H9 (cell line): ENCODE data around the gene RPLP1. TPM values are rescaled to one million over a fixed set of nuclear protein-coding genes. Genes with fewer than 3 reads are reported as not detected.

Experiments used
- DNase-seq: peaks from one replicate; pipeline ENCODE4 v3.0.0-alpha.2; 2017
- H2AFZ ChIP-seq: one replicate; pipeline ENCODE4 v1.6.1; 2013; ENCODE audit warnings: mild to moderate bottlenecking, low read length, control low read depth, moderate library complexity
- H2AK5ac ChIP-seq: 2 replicates; pipeline ENCODE4 v1.6.1; 2013; ENCODE audit warnings: low read length, control low read depth, mixed read lengths; ENCODE audit not compliant: insufficient read length
- H2BK120ac ChIP-seq: one replicate; pipeline ENCODE4 v1.6.1; 2013; ENCODE audit warnings: low read depth, mild to moderate bottlenecking, low read length, control low read depth, inconsistent platforms; ENCODE audit not compliant: poor library complexity, severe bottlenecking
- H2BK12ac ChIP-seq: 2 replicates; pipeline ENCODE4 v1.6.1; 2013; ENCODE audit warnings: low read length, control low read depth, mixed read lengths, low read depth; ENCODE audit not compliant: insufficient read length
- H2BK15ac ChIP-seq: 2 replicates; pipeline ENCODE4 v1.6.1; 2013; ENCODE audit warnings: low read depth, low read length, control low read depth
- H2BK20ac ChIP-seq: one replicate; pipeline ENCODE4 v1.6.1; 2013; ENCODE audit warnings: low read depth, mild to moderate bottlenecking, low read length, control low read depth, inconsistent platforms; ENCODE audit not compliant: poor library complexity, severe bottlenecking
- H2BK5ac ChIP-seq: 2 replicates; pipeline ENCODE4 v1.6.1; 2013; ENCODE audit warnings: low read length, control low read depth, mixed read lengths; ENCODE audit not compliant: insufficient read length
- H3K14ac ChIP-seq: 2 replicates; pipeline ENCODE4 v1.6.1; 2013; ENCODE audit warnings: low read length, control low read depth; ENCODE audit not compliant: insufficient read depth
- H3K18ac ChIP-seq: 2 replicates; pipeline ENCODE4 v1.6.1; 2013; ENCODE audit warnings: low read depth, mild to moderate bottlenecking, mixed read lengths, low read length, control low read depth; ENCODE audit not compliant: insufficient read length
- H3K23ac ChIP-seq: 2 replicates; pipeline ENCODE4 v1.6.1; 2013; ENCODE audit warnings: low read length, control low read depth, mixed read lengths, low read depth; ENCODE audit not compliant: insufficient read length
- H3K23me2 ChIP-seq: 2 replicates; pipeline ENCODE4 v1.6.1; 2013; ENCODE audit warnings: low read depth, mild to moderate bottlenecking, mixed read lengths, low read length, control low read depth; ENCODE audit not compliant: insufficient read length, poor library complexity, severe bottlenecking
- H3K27ac ChIP-seq: 2 replicates; pipeline ENCODE4 v1.5.1; 2013; ENCODE audit warnings: low read length, control low read depth, mixed read lengths, low read depth; ENCODE audit not compliant: insufficient read length
- H3K27me3 ChIP-seq: 2 replicates; pipeline ENCODE4 v1.6.1; 2013; ENCODE audit warnings: low read length, control low read depth, inconsistent platforms; ENCODE audit not compliant: insufficient read depth
- H3K4ac ChIP-seq: 2 replicates; pipeline ENCODE4 v1.6.1; 2013; ENCODE audit warnings: low read depth, mild to moderate bottlenecking, control low read depth, inconsistent platforms, low read length, moderate library complexity
- H3K4me1 ChIP-seq: 2 replicates; pipeline ENCODE4 v1.6.1; 2013; ENCODE audit warnings: low read length, control low read depth, inconsistent platforms; ENCODE audit not compliant: insufficient read depth
- H3K4me2 ChIP-seq: 2 replicates; pipeline ENCODE4 v1.6.1; 2013; ENCODE audit warnings: low read length, control low read depth, mixed read lengths; ENCODE audit not compliant: insufficient read length, insufficient read depth
- H3K56ac ChIP-seq: 2 replicates; pipeline ENCODE4 v1.6.1; 2013; ENCODE audit warnings: low read depth, mild to moderate bottlenecking, mixed read lengths, low read length, control low read depth; ENCODE audit not compliant: insufficient read length
- H3K79me1 ChIP-seq: 2 replicates; pipeline ENCODE4 v1.6.1; 2013; ENCODE audit warnings: low read depth, mild to moderate bottlenecking, moderate library complexity, low read length, control low read depth, inconsistent platforms; ENCODE audit not compliant: insufficient read depth, poor library complexity, severe bottlenecking
- H3K79me2 ChIP-seq: 2 replicates; pipeline ENCODE4 v1.6.1; 2013; ENCODE audit warnings: low read length, control low read depth, inconsistent platforms; ENCODE audit not compliant: insufficient read depth
- H3K9ac ChIP-seq: 2 replicates; pipeline ENCODE4 v1.6.1; 2013; ENCODE audit warnings: low read length, control low read depth, mixed read lengths; ENCODE audit not compliant: insufficient read length; ENCODE audit errors: extremely low read depth
- H3K9me3 ChIP-seq: one replicate; pipeline ENCODE4 v1.6.1; 2013; ENCODE audit warnings: low read depth, low read length, inconsistent platforms; ENCODE audit not compliant: control insufficient read depth
- H3T11ph ChIP-seq: one replicate; pipeline ENCODE4 v1.6.1; 2013; ENCODE audit warnings: mild to moderate bottlenecking, low read length, control low read depth, inconsistent platforms
- H4K20me1 ChIP-seq: one replicate; pipeline ENCODE4 v1.6.1; 2013; ENCODE audit not compliant: control insufficient read depth, insufficient read length, insufficient read depth
- H4K5ac ChIP-seq: 2 replicates; pipeline ENCODE4 v1.6.1; 2013; ENCODE audit warnings: low read depth, mild to moderate bottlenecking, mixed read lengths, low read length, control low read depth; ENCODE audit not compliant: insufficient read length
- H4K8ac ChIP-seq: replicated peaks from 2 replicates; pipeline ENCODE4 v1.6.1; 2013; ENCODE audit warnings: low read length, control low read depth, mixed read lengths, low read depth; ENCODE audit not compliant: insufficient read length
- H4K91ac ChIP-seq: 2 replicates; pipeline ENCODE4 v1.6.1; 2013; ENCODE audit warnings: low read depth, mild to moderate bottlenecking, moderate library complexity, mixed read lengths, low read length, control low read depth; ENCODE audit not compliant: insufficient read length
- H3K27ac Mint-ChIP-seq, 3 experiments: 2 replicates in 2 of 3; 3 replicates in 1 of 3; pipeline ENCODE4 v1.8.0; 2020 to 2021; ENCODE audit warnings: mixed read lengths in 3 of 3, mild to moderate bottlenecking in 1 of 3, moderate library complexity in 1 of 3
- H3K27me3 Mint-ChIP-seq: 2 replicates; pipeline ENCODE4 v1.8.0; 2021; ENCODE audit warnings: low read depth, mild to moderate bottlenecking, moderate library complexity, mixed read lengths
- H3K36me3 Mint-ChIP-seq, 3 experiments: 2 replicates in 2 of 3; 3 replicates in 1 of 3; pipeline ENCODE4 v1.8.0; 2020 to 2021; ENCODE audit warnings: low read depth in 3 of 3, mixed read lengths in 3 of 3; ENCODE audit not compliant: insufficient read depth in 1 of 3
- H3K4me1 Mint-ChIP-seq, 2 experiments: 2 replicates each; pipeline ENCODE4 v1.8.0; 2020; ENCODE audit warnings: mixed read lengths in 2 of 2
- H3K4me3 Mint-ChIP-seq, 2 experiments: 2 replicates in 1 of 2; 3 replicates in 1 of 2; pipeline ENCODE4 v1.8.0; 2020 to 2021; ENCODE audit warnings: mild to moderate bottlenecking in 2 of 2, mixed read lengths in 2 of 2, moderate library complexity in 1 of 2
- H3K9me3 Mint-ChIP-seq, 2 experiments: 2 replicates in 1 of 2; 3 replicates in 1 of 2; pipeline ENCODE4 v1.8.0; 2020; ENCODE audit warnings: mild to moderate bottlenecking in 2 of 2, mixed read lengths in 2 of 2, moderate library complexity in 1 of 2
- CTCF ChIP-seq: fragments of 200-600 bp; sonication (generic); conservative IDR thresholded peaks from 3 replicates; pipeline ENCODE4 v1.8.0; 2021; ENCODE audit warnings: antibody characterized with exemption, mild to moderate bottlenecking
- WGBS: extraction: QIAGEN DNeasy Blood & Tissue Kit; methylation state at CpG from one replicate; pipeline ENCODE4 v1.1.7; 2013; ENCODE audit warnings: missing lambda C conversion rate, low lambda C conversion rate, mixed read lengths; ENCODE audit not compliant: insufficient read length; ENCODE audit errors: extremely low coverage; 5-methylcytosine and 5-hydroxymethylcytosine counted together
- total RNA-seq: library from RNA; stranded (reverse); gene quantifications from 2 replicates; pipeline ENCODE4 v1.2.1, GENCODE V29; 2021

Gene RPLP1
- total RNA-seq, 1 experiment from 2014 or later, result 1,715 TPM

GRCh38 chr15:69408841-69409240, 43.8 kb upstream of the RPLP1 start:
- H2BK120ac ChIP-seq, result no peak overlapping the region
- no peak overlapping the region for H2BK15ac ChIP-seq
- no peak overlapping the region for H4K91ac ChIP-seq
- TF ChIP-seq CTCF, result no peak
- no peak overlapping the region for H3K4ac ChIP-seq
- H4K5ac ChIP-seq, result no peak overlapping the region
- no peaks in the 10 kb centered on the region for H3K9me3 ChIP-seq
- H3K79me2 ChIP-seq, result no peaks in the 10 kb centered on the region
- H3K56ac ChIP-seq, result no peak overlapping the region
- no peak overlapping the region for H3K9ac ChIP-seq
- DNase-seq, result no peak
- no peak overlapping the region for H2BK12ac ChIP-seq
- H3K4me1 ChIP-seq, result no peaks in the 10 kb centered on the region
- H2AFZ ChIP-seq, result no peak overlapping the region
- no peak overlapping the region for H3K23ac ChIP-seq
- no peak overlapping the region for H3K4me2 ChIP-seq
- H4K8ac ChIP-seq, result no peak overlapping the region
- H3K36me3 Mint-ChIP-seq, result no peaks in the 10 kb centered on the region
- H3K79me1 ChIP-seq, result no peaks in the 10 kb centered on the region
- H3T11ph ChIP-seq, result no peak overlapping the region
- no peak overlapping the region for H3K14ac ChIP-seq
- H3K4me1 Mint-ChIP-seq, result peaks cover 1 to 3% of the 10 kb centered on the region in 2 experiments; a peak in 3 of 4 replicates
- no peak overlapping the region for H3K18ac ChIP-seq
- no peaks in the 10 kb centered on the region for H3K23me2 ChIP-seq
- H3K27ac ChIP-seq, result no peak overlapping the region
- 0 out of 7 replicates have a peak overlapping the region, but pooled peaks of 1 of the 3 experiments have one; percentile 22 for H3K27ac Mint-ChIP-seq
- H3K27me3 ChIP-seq, result no peaks in the 10 kb centered on the region
- no peaks in the 10 kb centered on the region for H4K20me1 ChIP-seq
- H3K27me3 Mint-ChIP-seq, result no peaks in the 10 kb centered on the region
- no CpG with 5 or more reads among the region's 3 CpGs for WGBS
- no peaks in the 10 kb centered on the region; a peak in 1 of 5 replicates for H3K9me3 Mint-ChIP-seq
- H3K4me3 Mint-ChIP-seq, result no peak overlapping the region
- no peak overlapping the region for H2BK20ac ChIP-seq
- no peak overlapping the region for H2BK5ac ChIP-seq
- H2AK5ac ChIP-seq, result no peak overlapping the region
